Osteoblast (primary cell): ENCODE measurements around the gene ZDHHC11. TPM values are rescaled to one million over a fixed set of nuclear protein-coding genes. Genes with fewer than 3 reads are reported as not detected.

Experiments used
- DNase-seq: peaks from one replicate; pipeline ENCODE4 v3.0.0; 2011; ENCODE audit warnings: low spot score, mixed read lengths; ENCODE audit not compliant: insufficient read length; ENCODE audit errors: missing footprints
- H2AFZ ChIP-seq: 2 replicates; pipeline ENCODE4 v1.6.0; 2011; ENCODE audit warnings: mild to moderate bottlenecking, low read length
- H3K27ac ChIP-seq: 2 replicates; pipeline ENCODE4 v1.5.1; 2011; ENCODE audit warnings: mild to moderate bottlenecking, low read depth, low read length, moderate library complexity
- H3K27me3 ChIP-seq: 2 replicates; pipeline ENCODE4 v1.6.0; 2012; ENCODE audit warnings: mild to moderate bottlenecking, control low read depth, inconsistent platforms, low read length, moderate library complexity; ENCODE audit not compliant: insufficient read depth
- H3K36me3 ChIP-seq: 2 replicates; pipeline ENCODE4 v1.5.1; 2011; ENCODE audit warnings: mild to moderate bottlenecking, low read length, control low read depth, moderate library complexity; ENCODE audit not compliant: insufficient read depth
- H3K4me1 ChIP-seq: 2 replicates; pipeline ENCODE4 v1.5.1; 2011; ENCODE audit warnings: mild to moderate bottlenecking, low read length, control low read depth, moderate library complexity; ENCODE audit not compliant: insufficient read depth
- H3K4me2 ChIP-seq: 2 replicates; pipeline ENCODE4 v1.6.0; 2011; ENCODE audit warnings: mild to moderate bottlenecking, low read length; ENCODE audit not compliant: insufficient read depth
- H3K4me3 ChIP-seq: fragments of 200-600 bp; sonication (generic); 3 replicates; pipeline ENCODE4 v1.5.1; 2012; ENCODE audit warnings: mild to moderate bottlenecking, low read length, inconsistent platforms; ENCODE audit not compliant: insufficient read depth
- H3K79me2 ChIP-seq: 2 replicates; pipeline ENCODE4 v1.6.0; 2012; ENCODE audit warnings: mild to moderate bottlenecking, low read length, control low read depth, inconsistent platforms; ENCODE audit not compliant: insufficient read depth
- H3K9me3 ChIP-seq: 2 replicates; pipeline ENCODE4 v1.5.1; 2011; ENCODE audit warnings: low read depth, low read length, control low read depth
- H4K20me1 ChIP-seq: 2 replicates; pipeline ENCODE4 v1.6.0; 2012; ENCODE audit warnings: mild to moderate bottlenecking, low read length, control low read depth; ENCODE audit not compliant: insufficient read depth
- total RNA-seq: library from RNA; depleted of rRNA; stranded (reverse); fragments of >200 nt; gene quantifications from 2 replicates; pipeline ENCODE4 v1.2.3, GENCODE V29; 2012
- TF ChIP-seq, protein P1 (sequence below): IDR thresholded peaks from 2 replicates; pipeline ENCODE4 v1.5.1; 2011; ENCODE audit warnings: mild to moderate bottlenecking, low read depth, low read length, moderate library complexity; ENCODE audit errors: extremely low read depth

The ZDHHC11 gene
- total RNA-seq, 1 donor = 1.8 TPM

DNA sequence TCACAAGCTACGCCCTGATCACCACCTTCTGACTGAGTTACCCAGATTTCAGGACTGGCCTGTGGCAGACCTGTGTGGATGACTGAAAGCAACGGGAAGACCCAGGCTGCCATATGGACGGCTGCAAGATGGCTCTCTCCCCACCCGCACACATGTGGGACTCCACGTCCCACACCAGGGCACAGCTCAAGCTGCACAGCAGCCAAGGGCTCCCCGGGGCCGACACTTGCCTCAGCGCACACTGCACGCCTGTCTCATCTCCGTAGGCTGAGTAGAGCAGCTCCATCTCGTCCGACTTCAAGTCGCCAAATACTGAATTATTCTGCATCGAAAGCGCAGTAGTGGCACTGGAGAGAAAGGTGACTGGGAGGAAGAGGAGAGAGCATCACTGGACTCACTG lies 27.3 kb upstream of the ZDHHC11 start:
- H3K27me3 ChIP-seq = no peaks in the 10 kb centered on the region
- no peaks in the 10 kb centered on the region for H3K9me3 ChIP-seq
- H4K20me1 ChIP-seq = peaks cover 14% of the 10 kb centered on the region
- H3K4me1 ChIP-seq = no peaks in the 10 kb centered on the region
- H3K36me3 ChIP-seq = peaks cover 64% of the 10 kb centered on the region
- H2AFZ ChIP-seq = no peak overlapping the region
- peaks cover 31% of the 10 kb centered on the region for H3K79me2 ChIP-seq
- no peak overlapping the region for H3K4me2 ChIP-seq
- H3K27ac ChIP-seq = no peak overlapping the region
- TF ChIP-seq, protein P1, sequence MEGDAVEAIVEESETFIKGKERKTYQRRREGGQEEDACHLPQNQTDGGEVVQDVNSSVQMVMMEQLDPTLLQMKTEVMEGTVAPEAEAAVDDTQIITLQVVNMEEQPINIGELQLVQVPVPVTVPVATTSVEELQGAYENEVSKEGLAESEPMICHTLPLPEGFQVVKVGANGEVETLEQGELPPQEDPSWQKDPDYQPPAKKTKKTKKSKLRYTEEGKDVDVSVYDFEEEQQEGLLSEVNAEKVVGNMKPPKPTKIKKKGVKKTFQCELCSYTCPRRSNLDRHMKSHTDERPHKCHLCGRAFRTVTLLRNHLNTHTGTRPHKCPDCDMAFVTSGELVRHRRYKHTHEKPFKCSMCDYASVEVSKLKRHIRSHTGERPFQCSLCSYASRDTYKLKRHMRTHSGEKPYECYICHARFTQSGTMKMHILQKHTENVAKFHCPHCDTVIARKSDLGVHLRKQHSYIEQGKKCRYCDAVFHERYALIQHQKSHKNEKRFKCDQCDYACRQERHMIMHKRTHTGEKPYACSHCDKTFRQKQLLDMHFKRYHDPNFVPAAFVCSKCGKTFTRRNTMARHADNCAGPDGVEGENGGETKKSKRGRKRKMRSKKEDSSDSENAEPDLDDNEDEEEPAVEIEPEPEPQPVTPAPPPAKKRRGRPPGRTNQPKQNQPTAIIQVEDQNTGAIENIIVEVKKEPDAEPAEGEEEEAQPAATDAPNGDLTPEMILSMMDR = no peak
- DNase-seq = peak; percentile 73
- H3K4me3 ChIP-seq = no peak overlapping the region

DNA sequence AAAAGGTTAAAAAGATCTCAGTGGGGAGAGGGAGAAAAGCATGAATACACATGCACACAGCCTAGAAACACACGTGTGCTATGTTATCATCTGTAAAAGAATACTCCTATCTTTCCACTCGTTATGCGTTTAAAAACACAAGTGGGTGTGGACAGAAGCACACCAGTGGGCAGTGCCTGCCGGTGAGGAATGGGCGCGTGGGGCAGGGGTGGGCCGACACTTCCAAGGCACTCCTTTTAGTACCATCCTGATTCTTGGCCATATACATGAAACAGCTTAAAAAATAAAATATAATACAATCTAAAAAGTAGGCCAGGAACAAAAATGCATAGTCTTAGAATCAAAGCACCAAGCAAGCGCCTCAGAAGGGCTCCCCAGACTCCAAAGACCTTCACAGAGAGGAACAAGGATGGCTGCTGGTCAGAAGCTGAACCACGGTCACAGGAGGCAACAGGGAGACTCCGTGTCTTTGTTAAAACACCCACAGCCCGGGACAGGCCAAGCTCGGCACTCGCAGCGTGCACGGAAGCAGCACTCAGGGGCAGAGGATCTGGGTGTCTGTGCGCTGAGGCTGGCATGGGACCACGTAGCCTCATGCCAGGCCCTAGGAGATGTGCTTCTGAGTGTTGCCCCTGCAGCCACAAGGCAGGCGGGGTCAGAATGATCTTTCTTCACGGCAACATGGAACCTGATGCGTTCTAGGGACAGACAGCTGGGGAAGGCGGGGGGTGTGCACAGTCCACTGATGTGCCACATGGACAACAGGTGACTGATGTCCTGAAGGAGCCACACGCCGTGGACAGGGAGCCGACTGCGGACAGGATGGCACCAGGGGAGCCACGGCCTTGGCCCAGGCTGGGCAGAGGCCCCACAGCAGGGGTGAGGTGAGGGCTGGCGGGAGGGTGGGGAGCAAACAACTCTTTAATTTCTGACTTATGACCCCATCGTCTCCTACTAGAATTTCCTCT lies 25.9 kb upstream of the ZDHHC11 start:
- H2AFZ ChIP-seq = no peak overlapping the region
- peaks cover 69% of the 10 kb centered on the region for H3K36me3 ChIP-seq
- H3K4me3 ChIP-seq = no peak overlapping the region
- H3K4me1 ChIP-seq = no peaks in the 10 kb centered on the region
- no peaks in the 10 kb centered on the region for H4K20me1 ChIP-seq
- H3K4me2 ChIP-seq = no peak overlapping the region
- H3K27me3 ChIP-seq = no peaks in the 10 kb centered on the region
- H3K79me2 ChIP-seq = peaks cover 17% of the 10 kb centered on the region
- TF ChIP-seq, protein P1 = no peak
- H3K9me3 ChIP-seq = no peaks in the 10 kb centered on the region
- peak; percentile 71 for DNase-seq
- H3K27ac ChIP-seq = no peak overlapping the region

DNA sequence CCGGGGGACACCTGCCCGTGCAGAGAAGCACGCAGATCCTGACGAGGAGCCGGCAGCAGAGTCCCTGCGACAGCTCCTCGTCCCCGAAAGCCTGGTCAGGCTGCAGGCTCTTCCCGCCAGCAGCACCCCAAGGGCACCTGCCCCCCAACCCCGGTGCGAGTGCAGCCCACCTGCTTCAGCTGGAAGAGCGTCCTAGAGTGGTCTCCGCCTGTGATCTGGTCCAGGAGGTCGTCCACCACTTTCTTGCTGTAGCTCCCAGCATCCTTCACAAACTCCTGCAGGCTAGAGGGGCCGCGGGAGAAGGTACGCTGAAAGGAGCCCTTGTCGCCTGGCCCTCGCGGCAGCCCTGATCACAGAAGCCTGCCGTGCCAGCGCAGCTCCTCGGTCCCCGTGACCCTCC lies 25.1 kb upstream of the ZDHHC11 start:
- Histone ChIP-seq H3K4me3 (no peak overlapping the region), H3K4me1 (no peaks in the 10 kb centered on the region), H2AFZ (no peak overlapping the region), H3K27ac (no peak overlapping the region), H3K4me2 (no peak overlapping the region), H3K36me3 (peaks cover 69% of the 10 kb centered on the region), H3K27me3 (no peaks in the 10 kb centered on the region), H3K9me3 (no peaks in the 10 kb centered on the region), H4K20me1 (peaks cover 4% of the 10 kb centered on the region), H3K79me2 (peaks cover 10% of the 10 kb centered on the region)
- TF ChIP-seq, protein P1 = no peak
- DNase-seq = no peak

DNA sequence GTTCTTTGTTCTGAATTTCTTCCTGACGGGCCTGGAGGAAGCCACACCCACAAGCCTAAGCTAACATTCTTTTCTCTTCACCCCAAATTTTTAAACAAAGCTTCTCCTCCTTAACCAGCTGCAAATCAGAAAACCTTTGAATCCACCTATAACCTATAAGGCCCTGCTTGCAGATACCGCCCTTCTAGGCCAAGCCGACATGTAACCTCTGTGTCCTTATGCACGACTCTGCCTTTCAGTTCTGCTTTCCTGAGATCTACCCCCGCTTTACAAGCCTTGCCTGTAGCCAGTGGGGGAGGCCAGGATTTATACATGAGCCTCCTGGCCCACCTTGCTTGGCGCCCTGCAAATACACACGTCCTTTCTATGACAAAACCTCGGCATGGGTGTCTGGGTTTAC lies 22.5 kb upstream of the ZDHHC11 start:
- Histone ChIP-seq H3K4me2 (no peak overlapping the region), H3K36me3 (peaks cover 89% of the 10 kb centered on the region), H3K27me3 (no peaks in the 10 kb centered on the region), H3K79me2 (peaks cover 7% of the 10 kb centered on the region), H3K4me3 (no peak overlapping the region), H3K9me3 (no peaks in the 10 kb centered on the region), H2AFZ (no peak overlapping the region), H3K27ac (no peak overlapping the region), H4K20me1 (peaks cover 7% of the 10 kb centered on the region), H3K4me1 (no peaks in the 10 kb centered on the region)
- TF ChIP-seq, protein P1 = no peak
- DNase-seq = no peak
